GM21381 (cell line): ENCODE data around the gene CCL4.
"Not testable (repeated sequence)": the region's sequence is repeated elsewhere in the genome, so short reads cannot be mapped to it uniquely, and the experiment has no call there.

Experiments
- ATAC-seq: cut with Tn5 transposase; IDR thresholded peaks from one replicate; pipeline ENCODE4 v1.9.1; 2021; ENCODE audit warnings: mild to moderate bottlenecking, moderate library complexity; ENCODE audit not compliant: unreplicated experiment

CCL4 gene

DNA sequence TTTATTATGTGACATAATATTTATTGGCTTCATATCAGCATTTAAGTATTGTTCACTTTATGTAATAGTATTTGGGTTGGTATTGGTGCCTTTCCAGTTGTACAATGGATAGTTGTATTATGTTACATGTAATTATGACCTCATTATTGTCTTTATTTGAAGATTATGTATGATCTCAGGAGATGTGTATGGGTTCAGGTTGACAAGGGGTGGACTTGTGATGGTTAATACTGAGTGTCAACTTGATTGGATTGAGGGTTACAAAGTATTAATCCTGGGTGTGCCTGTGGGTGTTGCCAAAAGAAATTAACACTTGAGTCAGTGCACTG, 12.0 kb downstream of the CCL4 start:
- not testable (repeated sequence) for ATAC-seq

DNA sequence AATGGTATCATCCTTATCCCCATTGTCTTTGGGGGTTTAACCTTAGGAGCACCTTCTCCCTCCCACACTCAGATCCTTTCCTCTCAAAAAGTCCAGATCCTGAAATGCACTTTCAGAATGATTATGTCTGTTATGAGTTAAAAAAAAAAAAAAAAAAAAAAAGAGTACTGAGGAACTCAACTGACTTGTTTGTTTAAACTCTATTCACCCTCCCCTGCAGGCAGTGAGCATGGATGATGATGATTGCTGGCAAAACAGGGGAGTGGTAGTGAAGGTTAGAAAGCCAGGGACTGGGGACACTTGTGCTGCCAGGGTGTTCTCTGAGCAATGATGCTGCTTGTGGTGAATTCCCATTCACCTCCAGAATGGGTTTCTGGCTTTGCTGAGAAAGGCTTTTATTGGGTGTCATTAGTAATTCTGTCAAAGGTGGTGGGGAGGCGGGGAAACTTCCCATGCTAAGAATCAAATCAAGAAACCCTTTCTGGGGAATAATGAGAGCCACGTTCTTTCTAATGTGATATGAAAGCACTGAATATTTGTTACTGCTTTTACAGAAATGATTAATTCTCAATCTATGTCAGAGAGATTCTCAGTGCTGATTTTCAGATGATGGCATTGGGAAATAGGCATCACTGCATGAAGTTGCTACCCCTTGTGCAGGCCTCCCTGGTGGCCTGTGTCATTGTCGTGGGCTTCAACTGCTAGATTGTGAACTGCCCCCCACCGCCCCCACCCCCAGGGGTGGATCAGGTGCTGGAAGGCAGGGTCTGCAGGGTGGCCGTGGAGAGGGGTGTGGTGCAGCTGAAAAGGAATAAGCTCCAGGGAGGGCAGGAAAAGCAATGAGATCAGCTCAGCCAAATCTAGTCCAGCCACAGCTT, 14.1 kb downstream of the CCL4 start:
- no peak for ATAC-seq

DNA sequence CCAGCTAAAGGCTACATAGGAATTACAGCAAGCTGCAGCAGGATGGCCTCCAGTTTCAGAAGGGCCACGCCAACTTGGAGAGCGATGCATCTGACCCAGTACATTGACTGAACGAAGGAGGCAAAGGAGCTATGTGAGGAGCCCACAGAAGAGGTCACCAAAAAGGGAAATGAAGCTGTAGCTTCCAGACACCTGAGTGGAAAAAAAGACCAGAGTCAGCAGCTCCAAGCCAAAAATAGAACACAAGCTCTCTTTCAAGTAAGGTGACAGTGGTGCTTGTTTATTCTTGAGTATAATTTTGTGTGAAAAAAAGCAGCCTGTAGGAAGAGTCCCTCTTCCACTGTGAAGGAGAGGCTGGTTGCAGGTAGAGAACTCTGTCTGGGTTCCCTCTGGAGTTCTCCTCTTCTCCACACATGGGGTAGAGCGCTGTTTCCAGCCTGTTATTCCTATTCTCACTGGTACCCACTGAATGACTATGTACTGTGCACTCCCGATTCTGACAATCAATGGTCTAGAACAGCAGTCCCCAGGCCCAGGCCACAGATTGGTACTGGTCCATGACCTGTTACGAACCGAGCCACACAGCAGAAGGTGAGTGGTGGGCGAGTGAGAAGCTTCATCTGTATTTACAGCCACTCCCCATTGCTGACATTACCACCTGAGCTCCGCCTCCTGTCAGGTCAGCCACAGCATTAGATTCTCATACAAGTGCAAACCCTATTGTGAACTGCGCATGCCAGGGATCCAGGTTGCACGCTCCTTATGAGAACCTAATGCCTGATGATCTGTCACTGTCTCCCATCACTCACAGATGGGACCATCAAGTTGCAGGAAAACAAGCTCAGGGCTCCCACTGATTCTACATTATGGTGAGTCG, 15.1 kb downstream of the CCL4 start:
- no peak for ATAC-seq

DNA sequence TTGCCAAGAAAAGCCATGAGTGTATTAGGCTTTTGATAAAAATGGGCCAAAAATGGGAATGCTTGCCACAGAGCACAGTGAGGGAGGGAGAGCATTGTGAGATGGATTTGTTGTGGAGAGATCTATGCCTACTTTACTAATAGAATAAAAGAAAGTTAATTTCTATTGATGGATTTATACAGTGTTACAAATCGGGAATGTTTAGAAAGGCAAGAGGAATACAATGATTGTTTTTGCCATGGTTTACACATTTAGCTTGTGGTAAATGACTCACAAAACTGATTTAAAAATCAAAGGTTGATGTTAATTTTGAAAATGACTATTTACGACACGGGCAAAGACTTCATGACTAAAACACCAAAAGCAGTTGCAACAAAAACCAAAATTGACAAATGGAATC, 16.6 kb downstream of the CCL4 start:
- ATAC-seq: no peak

DNA sequence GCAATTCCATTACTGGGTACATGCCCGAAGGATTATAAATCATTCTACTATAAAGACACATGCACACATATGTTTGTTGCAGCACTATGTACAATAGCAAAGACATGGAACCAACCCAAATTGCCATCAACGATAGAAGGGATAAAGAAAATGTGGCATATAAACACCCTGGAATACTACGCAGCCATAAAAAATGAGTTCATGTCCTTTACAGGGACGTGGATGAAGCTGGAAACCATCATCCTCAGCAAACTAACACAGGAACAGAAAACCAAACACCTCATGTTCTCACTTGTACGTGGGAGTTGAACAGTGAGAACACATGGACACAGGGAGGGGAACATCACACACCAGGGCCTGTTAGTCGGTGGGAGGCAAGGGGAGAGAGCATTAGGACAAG, 17.5 kb downstream of the CCL4 start:
- ATAC-seq: not testable (repeated sequence)

DNA sequence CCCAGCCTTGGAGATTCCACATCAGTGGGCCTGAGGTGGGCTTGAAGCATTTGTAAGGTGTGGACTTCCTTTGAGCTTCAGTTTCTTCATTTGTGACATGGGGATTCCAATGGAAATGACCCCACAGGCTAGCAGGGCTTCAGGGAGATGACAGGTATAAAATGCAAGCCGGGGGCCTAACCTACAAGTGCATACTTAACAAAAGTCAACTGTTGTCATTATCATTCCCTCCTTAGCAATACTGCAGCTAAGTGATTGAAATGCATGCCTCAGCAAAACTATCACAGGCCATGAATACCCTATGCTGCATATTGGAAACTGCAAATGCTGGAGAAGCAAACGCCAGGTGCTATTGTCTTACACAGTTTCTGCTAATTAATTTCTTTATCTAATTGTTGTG, 19.8 kb downstream of the CCL4 start:
- ATAC-seq: no peak

DNA sequence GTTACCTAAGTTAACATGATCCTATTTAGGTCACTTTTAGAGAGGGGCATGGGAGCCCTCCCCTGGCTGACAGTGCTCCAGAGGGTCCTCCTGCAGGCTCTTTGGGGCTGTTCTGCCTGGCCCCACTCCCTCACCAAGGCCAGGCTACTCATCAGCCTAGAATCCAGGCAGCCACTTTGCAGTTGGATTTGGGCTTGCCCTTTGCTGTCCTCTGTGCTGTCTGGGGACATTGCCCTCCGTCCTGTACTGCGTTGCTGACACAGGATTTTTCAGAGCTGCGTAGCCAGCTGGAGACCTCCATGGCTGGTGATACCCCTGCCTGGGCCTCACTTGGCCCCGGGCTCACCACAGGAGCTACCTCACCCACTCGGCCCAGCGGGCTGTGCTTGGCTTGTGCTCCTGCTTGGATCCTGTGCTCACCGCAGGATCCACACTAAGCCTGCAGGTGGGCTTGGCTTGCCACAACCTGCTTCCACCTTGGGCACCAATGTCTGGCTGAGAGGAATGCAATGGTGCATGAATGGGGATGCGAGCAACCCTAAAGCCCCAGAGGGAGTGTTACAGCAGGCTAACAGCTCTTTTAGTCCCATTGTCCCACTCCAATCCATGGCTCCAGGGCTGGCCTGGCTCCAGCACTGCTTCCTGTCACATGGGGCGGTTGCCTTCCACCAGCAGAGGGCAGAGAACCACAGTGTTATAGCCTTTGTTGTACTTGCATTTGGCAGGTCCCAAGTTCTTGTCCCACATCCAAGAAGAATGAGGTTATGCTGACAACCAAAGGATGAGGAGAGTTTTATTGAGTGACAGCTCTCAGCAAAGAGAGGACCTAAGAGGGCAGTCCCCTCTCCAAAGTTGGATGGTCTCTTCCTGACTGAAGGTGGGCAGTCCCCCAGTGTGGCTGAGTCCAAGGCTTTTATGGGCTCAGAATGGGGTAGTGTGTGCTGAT, 21.5 kb downstream of the CCL4 start:
- ATAC-seq: no peak

DNA sequence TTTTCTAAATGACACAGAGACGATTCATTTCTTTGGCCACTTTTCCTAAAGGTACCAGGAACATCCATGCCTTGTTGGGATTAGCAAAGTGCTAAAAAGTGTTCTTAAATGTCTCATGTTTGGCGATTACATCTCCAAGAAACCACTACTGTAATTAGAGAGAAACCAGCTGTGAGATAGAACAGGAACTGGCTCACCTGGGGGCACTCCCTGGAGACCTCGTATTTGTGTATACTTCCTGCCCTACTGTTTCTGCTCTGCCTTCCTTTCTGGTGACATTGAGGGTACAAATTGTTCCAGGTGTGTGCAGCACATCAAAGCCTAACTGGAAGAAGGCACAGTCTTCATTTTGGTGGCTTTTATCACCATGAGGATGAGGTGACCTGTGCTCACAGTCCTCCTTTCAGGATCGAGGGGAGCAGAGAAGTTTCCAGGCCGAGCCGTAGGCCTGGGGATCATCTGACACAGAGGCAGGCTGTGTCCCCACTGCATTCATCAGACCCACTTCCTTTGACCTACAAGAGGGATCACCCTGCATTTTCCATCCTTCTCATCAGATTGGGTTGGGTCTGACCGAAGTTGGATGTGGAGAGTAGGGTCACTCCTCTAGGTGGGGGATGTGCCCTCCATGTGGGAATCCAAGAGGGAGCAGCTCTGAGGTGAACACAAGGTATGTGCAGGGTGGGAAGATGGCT, 23.7 kb downstream of the CCL4 start:
- peak; percentile 54 for ATAC-seq

DNA sequence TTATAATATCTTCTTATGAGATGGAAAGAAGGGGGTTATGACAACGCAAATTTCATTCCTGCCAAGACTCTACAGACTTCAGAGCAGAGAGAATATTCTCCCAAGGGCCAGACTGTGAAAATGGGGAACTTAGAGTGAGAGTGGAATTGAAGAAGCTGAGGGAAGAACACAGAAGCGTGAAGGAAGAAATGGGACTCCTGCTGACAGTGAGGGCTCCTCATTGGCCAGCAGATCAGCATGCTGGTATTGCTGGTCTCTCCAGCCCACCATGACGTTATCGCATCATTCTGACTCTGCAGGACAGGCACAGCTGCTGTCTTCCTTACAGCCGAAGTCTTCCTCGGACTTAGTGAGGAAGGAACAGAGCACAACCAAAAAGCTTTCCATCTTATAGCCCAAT, 24.3 kb downstream of the CCL4 start:
- no peak for ATAC-seq

DNA sequence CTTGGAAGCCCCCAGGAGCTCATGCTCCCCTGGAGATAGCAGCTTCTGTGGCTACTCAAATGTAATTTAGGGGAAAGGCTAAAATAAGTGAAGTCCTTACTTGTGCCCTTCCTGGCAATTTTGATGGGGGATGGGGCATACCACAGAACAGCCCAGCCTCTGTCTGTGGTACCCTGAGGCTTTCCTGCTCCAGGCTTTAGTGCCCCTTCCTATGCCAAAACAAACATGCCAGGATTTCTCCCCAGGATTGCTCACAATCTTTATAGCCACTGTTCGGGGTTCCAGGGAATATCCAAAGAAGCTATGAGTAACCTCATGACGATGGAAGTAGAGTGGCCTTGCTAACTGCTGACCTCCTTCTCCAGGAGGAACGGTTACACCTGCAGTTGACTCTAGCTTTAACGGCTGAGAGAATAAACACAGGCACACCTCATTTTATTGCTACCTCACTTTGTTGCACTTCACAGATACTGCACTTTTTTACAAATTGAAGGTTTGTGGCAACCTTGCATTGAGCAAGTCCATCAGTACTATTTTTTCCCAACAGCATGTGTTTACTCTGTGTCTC, 24.9 kb downstream of the CCL4 start:
- ATAC-seq: no peak

DNA sequence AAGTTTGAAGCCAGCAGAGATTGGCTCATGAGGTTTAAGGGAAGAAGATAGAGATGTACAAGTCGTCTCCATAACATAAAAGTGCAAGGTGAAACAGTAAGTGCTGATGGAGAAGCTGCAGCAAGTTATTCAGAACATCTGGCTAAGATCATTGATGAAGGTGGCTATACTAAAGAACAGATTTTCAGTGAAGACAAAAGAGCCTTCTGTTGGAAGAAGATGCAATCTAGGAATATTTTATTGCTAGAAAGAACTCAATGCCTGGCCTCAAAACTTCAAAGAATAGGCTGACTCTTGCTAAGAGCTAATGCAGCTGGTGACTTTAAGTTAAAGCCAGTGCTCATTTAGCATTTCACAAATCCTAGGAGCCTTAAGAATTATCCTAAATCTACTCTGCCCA, 26.0 kb downstream of the CCL4 start:
- ATAC-seq: no peak

DNA sequence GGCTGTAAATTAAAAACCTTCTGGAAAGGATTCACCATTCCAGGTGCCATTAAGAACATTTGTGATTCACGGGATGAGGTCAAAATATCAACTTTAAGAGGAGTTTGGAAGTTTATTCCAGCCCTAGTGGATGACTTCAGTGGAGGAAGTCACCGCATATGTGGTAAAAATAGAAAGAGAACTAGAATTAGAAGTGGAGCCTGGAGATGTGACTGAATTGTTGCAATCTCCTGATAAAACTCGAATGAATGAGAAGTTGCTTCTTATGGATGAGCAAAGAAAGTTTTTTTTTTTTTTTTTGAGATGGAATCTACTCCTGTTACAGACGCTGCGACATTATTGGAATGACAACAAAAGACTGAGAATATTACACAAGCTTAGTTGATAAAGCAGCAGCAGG, 26.7 kb downstream of the CCL4 start:
- no peak for ATAC-seq

DNA sequence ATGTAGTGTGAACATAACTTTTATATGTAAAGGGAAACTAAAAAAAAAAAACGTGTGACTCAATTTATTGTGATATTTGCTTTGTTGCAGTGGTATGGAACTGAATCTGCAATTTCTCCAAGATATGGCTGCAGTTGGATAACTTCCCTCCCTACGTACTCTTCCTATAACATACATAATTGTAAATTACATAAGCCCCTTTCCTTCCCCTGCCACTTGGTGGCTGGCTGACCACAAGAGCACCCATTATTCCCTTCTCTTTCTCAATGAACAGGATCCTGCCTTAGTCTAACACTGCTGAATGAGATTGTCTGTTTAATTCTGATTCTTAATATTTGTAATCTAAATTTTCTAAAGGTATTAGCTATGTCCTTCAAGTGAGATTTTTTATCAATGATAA, 27.8 kb downstream of the CCL4 start:
- no peak for ATAC-seq

DNA sequence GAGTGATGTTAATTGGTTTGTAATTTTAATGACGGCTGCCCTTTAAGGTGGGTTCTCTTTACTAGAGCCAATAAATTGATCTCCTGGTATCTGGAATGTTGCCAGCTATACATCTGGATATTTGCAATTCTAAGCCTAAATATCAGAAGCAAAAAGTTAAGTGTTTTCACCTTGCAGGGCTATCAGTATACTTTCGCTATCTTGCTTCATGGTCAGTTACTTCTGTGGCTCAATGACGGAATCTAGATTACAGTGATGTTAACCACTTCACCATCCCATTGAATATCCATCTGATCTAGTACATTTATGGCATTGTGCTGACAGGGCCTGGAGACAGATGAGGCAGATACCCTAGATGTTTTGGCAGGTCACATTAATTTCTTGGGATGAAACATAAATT, 28.3 kb downstream of the CCL4 start:
- no peak for ATAC-seq

DNA sequence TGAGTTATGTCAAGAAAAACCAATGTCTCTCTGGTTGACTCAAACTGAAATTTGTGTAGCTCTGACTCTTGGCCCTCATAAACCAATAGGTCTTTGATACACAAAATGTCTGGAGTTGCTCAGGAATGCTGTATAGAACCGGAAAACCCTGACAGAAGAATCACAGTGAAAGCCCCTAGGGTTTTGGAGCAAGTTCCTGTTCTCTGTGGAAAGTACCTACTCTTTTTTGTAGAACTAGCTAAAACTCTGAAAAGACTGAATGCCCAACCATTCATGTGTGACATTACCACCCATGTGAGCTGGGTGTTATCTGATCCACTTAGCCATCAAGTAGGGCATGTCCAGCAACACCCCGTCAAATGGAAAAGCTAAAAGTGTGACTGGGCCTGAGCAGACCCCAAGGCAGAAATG, 28.8 kb downstream of the CCL4 start:
- peak; percentile 47 for ATAC-seq

DNA sequence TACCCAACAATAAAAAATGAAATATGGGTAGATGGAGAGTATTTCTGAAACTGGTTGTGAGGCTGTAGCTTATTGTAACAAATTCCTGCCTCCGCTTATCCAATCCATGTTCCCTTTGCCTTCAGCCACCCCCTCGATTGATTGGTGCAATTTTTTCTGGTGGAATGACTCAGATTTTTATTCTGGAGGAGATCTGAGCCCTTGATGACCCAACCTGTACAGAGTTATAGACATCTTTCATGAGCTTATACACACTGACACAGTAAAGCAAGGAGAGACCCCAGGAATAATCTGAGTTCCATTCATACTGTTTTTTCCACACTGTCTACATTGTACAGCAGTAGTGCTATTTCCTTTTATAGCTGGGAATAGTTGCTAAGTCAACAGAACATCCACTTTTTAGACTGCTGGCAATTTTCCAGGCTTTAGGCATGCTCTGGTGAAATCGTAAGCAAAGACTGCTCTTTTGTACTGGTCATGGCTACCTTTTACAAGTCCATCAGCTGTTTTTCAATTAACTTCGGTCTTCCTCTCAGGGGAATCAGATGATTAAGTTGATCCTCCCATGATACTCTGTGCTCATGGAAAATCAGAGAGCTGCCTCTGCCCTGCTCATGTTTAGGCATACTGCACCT, 30.1 kb downstream of the CCL4 start:
- no peak for ATAC-seq

DNA sequence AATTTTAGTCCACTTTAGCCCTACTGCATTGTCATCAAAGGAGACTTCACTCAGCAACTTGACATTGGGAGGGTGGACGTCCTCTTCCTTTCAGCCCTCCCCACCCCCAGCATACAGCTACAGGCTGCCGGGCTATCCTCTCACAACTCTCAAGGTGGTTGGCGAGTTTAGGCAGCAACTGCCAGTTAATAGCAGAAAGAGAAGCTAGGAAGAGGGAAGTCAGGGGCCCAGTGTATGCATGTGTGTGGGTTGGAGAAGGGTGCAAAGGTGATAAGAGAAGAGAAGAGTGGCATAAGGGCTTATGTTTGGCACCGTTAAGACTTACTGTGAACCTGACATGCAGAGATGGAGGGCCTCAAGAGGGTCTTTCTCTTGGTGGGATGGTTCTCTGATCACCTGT, 31.8 kb downstream of the CCL4 start:
- no peak for ATAC-seq

DNA sequence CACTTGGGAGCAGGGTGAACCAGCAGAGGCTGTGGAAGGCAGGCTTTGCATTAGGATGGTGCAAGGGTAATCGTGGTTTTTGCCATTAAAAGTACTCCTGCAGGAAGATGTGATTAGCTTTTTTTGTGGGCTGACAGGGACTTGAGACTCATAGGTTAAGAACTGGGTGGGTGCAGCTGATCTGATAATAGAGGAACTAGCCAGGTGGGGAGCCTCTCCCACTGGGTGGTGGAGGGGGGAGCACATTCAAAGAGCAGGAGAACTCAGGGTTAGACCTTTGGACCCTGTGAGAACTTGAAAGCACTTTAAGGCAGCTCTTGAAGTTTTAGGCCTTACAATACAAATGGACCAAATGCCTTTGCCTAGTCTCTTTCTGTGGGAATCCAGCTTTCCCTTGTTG, 32.4 kb downstream of the CCL4 start:
- ATAC-seq: no peak

DNA sequence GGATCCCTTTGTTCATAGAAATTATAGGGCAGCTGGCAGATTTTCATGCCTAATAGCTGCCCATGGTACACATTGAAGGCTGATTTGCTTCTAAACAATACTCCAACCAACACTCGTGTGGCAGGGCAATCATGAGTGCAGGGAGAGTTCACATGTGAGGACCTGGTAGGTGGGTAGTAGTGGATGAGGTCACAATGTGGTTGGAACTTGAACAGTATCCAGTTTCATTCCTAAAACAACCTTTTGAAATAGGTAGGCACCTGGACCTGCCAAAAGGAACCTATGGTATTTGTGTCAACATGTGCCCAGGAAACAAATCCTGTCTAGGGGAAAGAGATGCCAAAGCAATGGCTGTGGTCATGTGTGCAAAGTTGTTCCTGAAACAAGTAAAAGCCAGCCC, 32.8 kb downstream of the CCL4 start:
- ATAC-seq: no peak

DNA sequence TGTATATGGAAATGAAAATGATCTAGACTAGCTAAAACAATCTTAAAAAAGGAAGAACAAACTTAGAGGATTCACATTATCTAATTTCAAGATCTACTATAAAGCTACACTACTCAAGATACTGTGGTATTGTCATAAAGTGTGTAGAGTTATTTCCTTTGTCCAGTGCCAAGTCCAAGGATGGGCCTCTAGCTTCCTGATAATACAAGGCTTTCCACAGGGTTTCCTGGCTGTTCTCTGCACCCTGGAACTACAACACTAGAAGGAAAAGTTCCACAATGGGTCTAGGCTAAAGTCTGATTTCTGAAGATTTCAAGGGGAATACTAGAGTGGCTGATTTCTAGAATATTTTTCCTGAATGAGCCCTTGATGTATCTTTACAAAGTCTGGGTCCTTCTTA, 38.6 kb downstream of the CCL4 start:
- ATAC-seq: no peak
